HCT116 (cell line): ENCODE data around the gene MCAM. TPM values are rescaled to one million over a fixed set of nuclear protein-coding genes. Genes with fewer than 3 reads are reported as not detected.

Experiments used
- ATAC-seq: fragments of 200-7000 bp; cut with Tn5 transposase; 2 replicates; pipeline ENCODE4 v1.9.1; 2020; ENCODE audit warnings: mild to moderate bottlenecking, moderate library complexity
- BruUV-seq: library from RNA; stranded (reverse); fragments of 400-500 nt; replicated peaks from 2 replicates; lab custom pipeline; 2021; lab: Mats Ljungman, UMichigan
- CTCF ChIA-PET: fragments of 300-600 bp; sonication (Branson Sonifier 250); formaldehyde crosslinking; loops from one replicate; lab custom pipeline; 2021; ENCODE audit warnings: antibody characterized with exemption; lab: Charles Lee
- POLR2A ChIA-PET: fragments of 300-600, 350-600 bp; sonication (Branson Sonifier 250); formaldehyde crosslinking; loops from one replicate; lab custom pipeline; 2021; ENCODE audit warnings: antibody characterized with exemption; lab: Charles Lee
- RAD21 ChIA-PET, 2 experiments: fragments of 300-600 bp; sonication (Branson Sonifier 250); formaldehyde crosslinking; loops; one replicate each; lab custom pipeline; 2023; ENCODE audit warnings: low total read pairs in 2 of 2; ENCODE audit not compliant: uncharacterized antibody in 2 of 2, unreplicated experiment in 2 of 2, low non-redundant PET in 1 of 2; lab: Charles Lee
- DNase-seq: peaks from one replicate; pipeline ENCODE4 v3.0.0-alpha.2; 2010; ENCODE audit warnings: low read depth, low spot score
- H2AFZ ChIP-seq: fragments of 200-600 bp; shearing (Covaris generic), sonication (generic); 2 replicates; pipeline ENCODE4 v1.6.1; 2017; ENCODE audit warnings: low read depth, mixed run types, mixed read lengths, antibody characterized with exemption, low read length; ENCODE audit not compliant: poor library complexity, severe bottlenecking
- H3K27ac ChIP-seq: 2 replicates; pipeline ENCODE4 v1.5.1; 2012; ENCODE audit warnings: low read depth, low read length
- H3K27me3 ChIP-seq: fragments of 200-600 bp; sonication (generic); 2 replicates; pipeline ENCODE4 v1.6.1; 2016; ENCODE audit warnings: mixed run types, low read length, mixed read lengths; ENCODE audit not compliant: insufficient read depth
- H3K36me3 ChIP-seq, 2 experiments: fragments of 200-500 bp in 1 of 2; fragments of 200-600 bp in 1 of 2; sonication (Bioruptor generic) in 1 of 2; sonication (generic) in 1 of 2; 2 replicates each; pipeline versions ENCODE4 v1.5.1 to v1.6.1; 2014 to 2016; ENCODE audit warnings: low read length in 2 of 2, inconsistent platforms in 1 of 2, mixed read lengths in 1 of 2, mixed run types in 1 of 2; ENCODE audit not compliant: insufficient read depth in 2 of 2, control insufficient read depth in 1 of 2
- H3K4me1 ChIP-seq, 2 experiments: fragments of 200-600 bp in 1 of 2; sonication (generic) in 1 of 2; 2 replicates each; pipeline versions ENCODE4 v1.5.1 to v1.6.1; 2012 to 2017; ENCODE audit warnings: low read length in 2 of 2, inconsistent platforms in 1 of 2, mild to moderate bottlenecking in 1 of 2, mixed read lengths in 1 of 2, mixed run types in 1 of 2, moderate library complexity in 1 of 2; ENCODE audit not compliant: insufficient read depth in 2 of 2, control insufficient read depth in 1 of 2
- H3K4me2 ChIP-seq: fragments of 200-600 bp; sonication (generic); 2 replicates; pipeline ENCODE4 v1.6.1; 2017; ENCODE audit warnings: mixed run types, low read length, mixed read lengths
- H3K4me3 ChIP-seq, 2 experiments: fragments of 200-600 bp in 1 of 2; sonication (generic) in 1 of 2; replicated peaks in 1 of 2; 2 replicates each; pipeline ENCODE4 v1.5.1; 2011 to 2016; ENCODE audit warnings: low read length in 2 of 2, control low read depth in 1 of 2, low read depth in 1 of 2, mild to moderate bottlenecking in 1 of 2, mixed read lengths in 1 of 2, mixed run types in 1 of 2
- H3K79me2 ChIP-seq: fragments of 200-600 bp; sonication (generic); 2 replicates; pipeline ENCODE4 v1.6.1; 2017; ENCODE audit warnings: mild to moderate bottlenecking, mixed run types, low read length, moderate library complexity, mixed read lengths; ENCODE audit not compliant: insufficient read depth
- H3K9ac ChIP-seq: fragments of 200-600 bp; sonication (generic); 2 replicates; pipeline ENCODE4 v1.6.1; 2016; ENCODE audit warnings: low read length, mixed read lengths
- H3K9me2 ChIP-seq: fragments of 200-600 bp; sonication (generic), shearing (Covaris generic); 2 replicates; pipeline ENCODE4 v1.6.1; 2017; ENCODE audit warnings: mixed run types, mild to moderate bottlenecking, moderate library complexity; ENCODE audit not compliant: insufficient read depth
- H3K9me3 ChIP-seq, 2 experiments: fragments of 200-500 bp in 1 of 2; fragments of 200-600 bp in 1 of 2; sonication (Bioruptor generic) in 1 of 2; sonication (generic) in 1 of 2; 2 replicates each; pipeline ENCODE4 v1.6.1; 2014 to 2017; ENCODE audit warnings: low read length in 2 of 2, mixed read lengths in 2 of 2, inconsistent platforms in 1 of 2, low read depth in 1 of 2, mild to moderate bottlenecking in 1 of 2, mixed run types in 1 of 2, moderate library complexity in 1 of 2; ENCODE audit not compliant: control insufficient read depth in 1 of 2, insufficient read depth in 1 of 2
- H4K20me1 ChIP-seq: fragments of 200-600 bp; sonication (generic), shearing (Covaris generic); 2 replicates; pipeline ENCODE4 v1.6.1; 2017; ENCODE audit warnings: mixed run types, mild to moderate bottlenecking, moderate library complexity; ENCODE audit not compliant: insufficient read depth
- ATF3 ChIP-seq: IDR thresholded peaks from 2 replicates; pipeline ENCODE4 v1.6.1; 2012
- CBX3 ChIP-seq: IDR thresholded peaks from 2 replicates; pipeline ENCODE4 v1.6.1; 2012; ENCODE audit warnings: low read depth
- CEBPB ChIP-seq: IDR thresholded peaks from 2 replicates; pipeline ENCODE4 v1.6.1; 2012; ENCODE audit warnings: low read depth
- EGR1 ChIP-seq: IDR thresholded peaks from 2 replicates; pipeline ENCODE4 v1.6.1; 2012; ENCODE audit warnings: low read depth
- EZH2 ChIP-seq: fragments of 200-600 bp; sonication (generic); IDR thresholded peaks from 2 replicates; pipeline ENCODE4 v1.6.1; 2017; ENCODE audit warnings: antibody characterized with exemption, mixed run types
- POLR2A ChIP-seq: IDR thresholded peaks from 2 replicates; pipeline ENCODE4 v1.7.0; 2011; ENCODE audit warnings: borderline replicate concordance; ENCODE audit not compliant: insufficient read depth, insufficient read length; ENCODE audit errors: extremely low read depth
- RAD21 ChIP-seq: IDR thresholded peaks from 2 replicates; pipeline ENCODE4 v1.6.1; 2012; ENCODE audit warnings: low read depth, mild to moderate bottlenecking
- SIN3A ChIP-seq: IDR thresholded peaks from 2 replicates; pipeline ENCODE4 v1.6.1; 2012; ENCODE audit warnings: low read depth
- SP1 ChIP-seq: IDR thresholded peaks from 2 replicates; pipeline ENCODE4 v1.6.1; 2012; ENCODE audit warnings: low read depth
- SRF ChIP-seq: IDR thresholded peaks from 2 replicates; pipeline ENCODE4 v1.6.1; 2012; ENCODE audit warnings: low read depth
- TCF7L2 ChIP-seq: IDR thresholded peaks from 2 replicates; pipeline ENCODE4 v1.7.0; 2011; ENCODE audit warnings: borderline replicate concordance, inconsistent platforms; ENCODE audit not compliant: insufficient read depth, insufficient read length; ENCODE audit errors: extremely low read depth
- YY1 ChIP-seq: IDR thresholded peaks from 2 replicates; pipeline ENCODE4 v1.6.1; 2011; ENCODE audit warnings: low read length, low read depth, moderate library complexity, mild to moderate bottlenecking; ENCODE audit not compliant: insufficient replicate concordance; ENCODE audit errors: extremely low read depth
- ZBTB33 ChIP-seq: IDR thresholded peaks from 2 replicates; pipeline ENCODE4 v1.6.1; 2011; ENCODE audit warnings: mild to moderate bottlenecking, low read length, moderate library complexity; ENCODE audit not compliant: insufficient replicate concordance; ENCODE audit errors: extremely low read depth
- ZFX ChIP-seq: fragments of 450-650 bp; IDR thresholded peaks from 2 replicates; pipeline ENCODE4 v1.6.1; 2017
- ZNF274 ChIP-seq: fragments of 200-500 bp; sonication (Bioruptor generic); IDR thresholded peaks from 2 replicates; pipeline ENCODE4 v1.6.1; 2014; ENCODE audit warnings: mild to moderate bottlenecking, low read depth, low read length, inconsistent platforms
- intact Hi-C: fragments of 100-400 bp; cut with micrococcal nuclease; formaldehyde crosslinking; loops from 2 replicates; pipeline ENCODE4 v1.10.0; 2022
- total RNA-seq: library from RNA; stranded (reverse); gene quantifications from one replicate; pipeline ENCODE4 v1.2.1, GENCODE V29; 2021; ENCODE audit not compliant: unreplicated experiment
- TF ChIP-seq, protein P1 (sequence below): IDR thresholded peaks from 2 replicates; pipeline ENCODE4 v1.6.1; 2012; ENCODE audit warnings: low read depth
- TF ChIP-seq, protein P2 (sequence below), 3 experiments: fragments of 200-600 bp in 1 of 3; sonication (generic) in 1 of 3; IDR thresholded peaks in 2 of 3; conservative IDR thresholded peaks in 1 of 3; 2 replicates each; pipeline ENCODE4 v1.5.1; 2012 to 2017; ENCODE audit warnings: low read depth in 2 of 3, low read length in 2 of 3, antibody characterized with exemption in 1 of 3, borderline replicate concordance in 1 of 3, control low read depth in 1 of 3, mild to moderate bottlenecking in 1 of 3, mixed read lengths in 1 of 3, mixed run types in 1 of 3, moderate library complexity in 1 of 3; ENCODE audit not compliant: insufficient read depth in 1 of 3

The MCAM gene
- total RNA-seq, 1 experiment from 2014 or later: 17.4 TPM

DNA sequence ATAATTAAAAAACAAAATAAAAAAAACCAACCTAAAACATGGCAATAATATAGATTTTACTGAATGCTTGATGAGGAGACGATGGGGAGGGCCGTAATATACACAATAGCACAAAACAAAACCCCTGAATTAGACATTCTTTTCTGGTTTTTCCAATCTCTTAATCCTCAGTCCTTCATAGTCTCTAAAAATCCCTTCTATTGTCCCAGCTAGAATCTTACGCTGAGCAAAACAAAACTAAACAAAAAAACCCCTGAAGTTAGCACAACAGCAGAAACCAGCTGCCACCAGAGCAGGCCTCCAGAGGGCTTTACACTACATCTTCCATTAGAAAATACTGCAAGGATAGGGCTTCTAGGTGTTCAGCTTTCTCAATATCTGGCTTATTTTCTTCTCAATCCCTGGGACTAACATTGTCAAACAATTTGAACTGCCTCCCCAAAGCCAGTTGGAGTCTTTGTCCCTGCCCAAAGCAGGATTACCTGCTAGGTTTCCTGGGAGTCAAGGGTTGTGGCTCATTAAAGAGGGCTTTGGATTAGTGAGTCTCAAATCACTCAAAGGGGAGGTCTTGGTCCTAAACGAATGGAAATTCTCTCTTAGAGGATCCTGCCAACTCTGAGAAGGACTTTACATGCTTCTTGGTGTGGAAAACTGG is 15.3 kb upstream of the MCAM start (continued):
- TF ChIP-seq POLR2A (no peak), SRF (no peak), ATF3 (no peak), CBX3 (no peak), CEBPB (no peak), ZBTB33 (no peak), RAD21 (no peak)

- H3K9me3 ChIP-seq: no peaks in the 10 kb centered on the region
- no peaks in the 10 kb centered on the region for H3K9me2 ChIP-seq
- H3K36me3 ChIP-seq: no peaks in the 10 kb centered on the region; a peak in 1 of 4 replicates
- H3K4me1 ChIP-seq: peaks cover 7 to 10% of the 10 kb centered on the region in 2 experiments; a peak in 3 of 4 replicates
- intact Hi-C loops: no loop called here
- ChIA-PET POLR2A (no interaction called here), RAD21 (no interaction called here), CTCF (no interaction called here)
- no peak for ATAC-seq
- no peak for DNase-seq
- H3K27me3 ChIP-seq: no peaks in the 10 kb centered on the region
- no peak overlapping the region for H3K27ac ChIP-seq
- H2AFZ ChIP-seq: no peak overlapping the region
- H4K20me1 ChIP-seq: no peaks in the 10 kb centered on the region
- no peak overlapping the region for H3K4me2 ChIP-seq
- no peak overlapping the region for H3K9ac ChIP-seq
- H3K79me2 ChIP-seq: peaks cover 8% of the 10 kb centered on the region
- H3K4me3 ChIP-seq: no peak overlapping the region
- no TSS peak for BruUV-seq
- TF ChIP-seq ZFX: no peak
- TF ChIP-seq RAD21: no peak
- no peak for TF ChIP-seq SIN3A
- no peak for TF ChIP-seq POLR2A
- TF ChIP-seq EGR1: no peak
- no peak for TF ChIP-seq CEBPB
- TF ChIP-seq, protein P1, sequence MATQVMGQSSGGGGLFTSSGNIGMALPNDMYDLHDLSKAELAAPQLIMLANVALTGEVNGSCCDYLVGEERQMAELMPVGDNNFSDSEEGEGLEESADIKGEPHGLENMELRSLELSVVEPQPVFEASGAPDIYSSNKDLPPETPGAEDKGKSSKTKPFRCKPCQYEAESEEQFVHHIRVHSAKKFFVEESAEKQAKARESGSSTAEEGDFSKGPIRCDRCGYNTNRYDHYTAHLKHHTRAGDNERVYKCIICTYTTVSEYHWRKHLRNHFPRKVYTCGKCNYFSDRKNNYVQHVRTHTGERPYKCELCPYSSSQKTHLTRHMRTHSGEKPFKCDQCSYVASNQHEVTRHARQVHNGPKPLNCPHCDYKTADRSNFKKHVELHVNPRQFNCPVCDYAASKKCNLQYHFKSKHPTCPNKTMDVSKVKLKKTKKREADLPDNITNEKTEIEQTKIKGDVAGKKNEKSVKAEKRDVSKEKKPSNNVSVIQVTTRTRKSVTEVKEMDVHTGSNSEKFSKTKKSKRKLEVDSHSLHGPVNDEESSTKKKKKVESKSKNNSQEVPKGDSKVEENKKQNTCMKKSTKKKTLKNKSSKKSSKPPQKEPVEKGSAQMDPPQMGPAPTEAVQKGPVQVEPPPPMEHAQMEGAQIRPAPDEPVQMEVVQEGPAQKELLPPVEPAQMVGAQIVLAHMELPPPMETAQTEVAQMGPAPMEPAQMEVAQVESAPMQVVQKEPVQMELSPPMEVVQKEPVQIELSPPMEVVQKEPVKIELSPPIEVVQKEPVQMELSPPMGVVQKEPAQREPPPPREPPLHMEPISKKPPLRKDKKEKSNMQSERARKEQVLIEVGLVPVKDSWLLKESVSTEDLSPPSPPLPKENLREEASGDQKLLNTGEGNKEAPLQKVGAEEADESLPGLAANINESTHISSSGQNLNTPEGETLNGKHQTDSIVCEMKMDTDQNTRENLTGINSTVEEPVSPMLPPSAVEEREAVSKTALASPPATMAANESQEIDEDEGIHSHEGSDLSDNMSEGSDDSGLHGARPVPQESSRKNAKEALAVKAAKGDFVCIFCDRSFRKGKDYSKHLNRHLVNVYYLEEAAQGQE: no peak
- no peak for TF ChIP-seq TCF7L2
- TF ChIP-seq SP1: no peak
- TF ChIP-seq ZNF274: no peak
- no peak for TF ChIP-seq EZH2
- no peak for TF ChIP-seq YY1
- TF ChIP-seq, protein P2, sequence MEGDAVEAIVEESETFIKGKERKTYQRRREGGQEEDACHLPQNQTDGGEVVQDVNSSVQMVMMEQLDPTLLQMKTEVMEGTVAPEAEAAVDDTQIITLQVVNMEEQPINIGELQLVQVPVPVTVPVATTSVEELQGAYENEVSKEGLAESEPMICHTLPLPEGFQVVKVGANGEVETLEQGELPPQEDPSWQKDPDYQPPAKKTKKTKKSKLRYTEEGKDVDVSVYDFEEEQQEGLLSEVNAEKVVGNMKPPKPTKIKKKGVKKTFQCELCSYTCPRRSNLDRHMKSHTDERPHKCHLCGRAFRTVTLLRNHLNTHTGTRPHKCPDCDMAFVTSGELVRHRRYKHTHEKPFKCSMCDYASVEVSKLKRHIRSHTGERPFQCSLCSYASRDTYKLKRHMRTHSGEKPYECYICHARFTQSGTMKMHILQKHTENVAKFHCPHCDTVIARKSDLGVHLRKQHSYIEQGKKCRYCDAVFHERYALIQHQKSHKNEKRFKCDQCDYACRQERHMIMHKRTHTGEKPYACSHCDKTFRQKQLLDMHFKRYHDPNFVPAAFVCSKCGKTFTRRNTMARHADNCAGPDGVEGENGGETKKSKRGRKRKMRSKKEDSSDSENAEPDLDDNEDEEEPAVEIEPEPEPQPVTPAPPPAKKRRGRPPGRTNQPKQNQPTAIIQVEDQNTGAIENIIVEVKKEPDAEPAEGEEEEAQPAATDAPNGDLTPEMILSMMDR (IDR thresholded peaks at IDR 0.05 in 2 of 3, conservative IDR thresholded peaks at IDR 0.05 in 1 of 3; ENCODE audit: borderline replicate concordance in 1 of 3, insufficient read depth in 1 of 3, low read depth in 2 of 3, low read length in 2 of 3): no peak
Observed at GRCh38 chr11:119330237-119330636, 13.3 kb upstream of the MCAM start.
